NCI-H146 treated with DMSO at 0.1 percent for 48 hours (cell line): ENCODE measurements around the gene DHRS7B.
A peak's percentile ranks its signal among the peaks of the same experiment; 100 is the strongest.
"Not testable (repeated sequence)": the region's sequence is repeated elsewhere in the genome, so short reads cannot be mapped to it uniquely, and the experiment has no call there.

Source experiments
- DNase-seq: peaks from one replicate; lab custom pipeline; 2025; ENCODE audit not compliant: unreplicated experiment; lab: John Stamatoyannopoulos, UW

Gene DHRS7B, protein sequence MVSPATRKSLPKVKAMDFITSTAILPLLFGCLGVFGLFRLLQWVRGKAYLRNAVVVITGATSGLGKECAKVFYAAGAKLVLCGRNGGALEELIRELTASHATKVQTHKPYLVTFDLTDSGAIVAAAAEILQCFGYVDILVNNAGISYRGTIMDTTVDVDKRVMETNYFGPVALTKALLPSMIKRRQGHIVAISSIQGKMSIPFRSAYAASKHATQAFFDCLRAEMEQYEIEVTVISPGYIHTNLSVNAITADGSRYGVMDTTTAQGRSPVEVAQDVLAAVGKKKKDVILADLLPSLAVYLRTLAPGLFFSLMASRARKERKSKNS

DNA sequence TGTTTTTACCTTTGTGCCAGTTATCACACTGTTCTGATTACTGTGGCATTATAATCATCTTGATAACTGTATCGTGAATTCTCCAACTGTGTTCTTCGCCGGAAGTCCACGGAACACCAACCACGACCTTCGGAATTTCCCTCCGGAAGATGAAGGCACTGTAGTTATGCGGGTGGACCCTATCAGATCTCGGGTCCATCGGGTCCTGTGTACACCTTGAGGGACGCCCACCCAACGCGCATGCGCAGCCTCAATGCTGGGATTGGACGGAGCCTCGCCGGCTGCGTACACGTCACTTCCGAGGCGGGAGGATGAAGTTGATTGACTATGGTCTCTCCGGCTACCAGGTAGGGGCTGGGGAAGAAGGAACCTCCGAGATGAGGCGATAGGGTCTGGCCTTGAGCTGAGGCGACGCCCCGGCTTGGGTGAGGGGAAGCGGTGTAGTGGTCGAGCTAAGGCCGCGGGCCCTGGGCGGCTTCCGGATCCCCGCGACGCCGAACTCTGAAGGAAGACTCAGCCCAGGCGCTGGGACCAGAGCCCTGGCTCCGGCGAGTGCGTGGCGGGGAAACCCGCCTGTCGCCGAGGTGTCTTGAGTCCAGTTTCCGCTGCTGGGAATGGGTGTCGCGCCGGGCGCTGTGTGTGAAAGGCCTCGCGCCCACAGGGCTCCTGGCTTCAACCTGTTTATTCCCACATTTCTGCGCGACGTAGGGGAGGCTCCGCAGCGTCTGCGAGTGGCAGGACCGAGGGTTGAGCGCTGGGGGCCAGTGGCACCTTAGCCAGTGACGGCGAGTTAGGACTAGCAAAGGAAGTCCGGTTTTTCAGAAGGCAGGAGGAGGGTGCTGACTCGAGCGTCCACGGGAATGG, at the start of gene DHRS7B:
Gene DHRS7B (plus strand): TSS at position 320 of the 864 bp plus-strand sequence. CDS start 8 bp downstream, at position 328.
- DNase-seq = peak; percentile 95

DNA sequence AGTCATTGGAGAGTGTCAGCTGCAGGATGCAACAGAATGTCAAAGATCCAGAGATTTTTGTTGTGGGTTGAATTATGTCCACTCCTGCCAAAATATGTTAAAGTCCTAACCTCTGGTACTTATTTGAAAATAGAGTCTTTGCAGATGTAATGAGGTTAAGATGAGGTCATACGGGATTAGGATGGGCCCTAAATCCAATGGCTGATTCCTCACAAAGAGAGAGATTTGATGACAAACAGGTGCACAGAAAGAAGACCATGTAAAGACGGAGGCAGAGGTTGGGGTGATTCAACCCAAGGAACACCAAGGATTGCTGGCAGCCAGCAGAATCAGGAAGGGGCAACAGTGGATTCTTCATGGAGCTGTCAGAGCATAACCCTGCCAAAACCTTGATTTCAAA, 49.5 kb upstream of the DHRS7B start:
- DNase-seq = no peak

DNA sequence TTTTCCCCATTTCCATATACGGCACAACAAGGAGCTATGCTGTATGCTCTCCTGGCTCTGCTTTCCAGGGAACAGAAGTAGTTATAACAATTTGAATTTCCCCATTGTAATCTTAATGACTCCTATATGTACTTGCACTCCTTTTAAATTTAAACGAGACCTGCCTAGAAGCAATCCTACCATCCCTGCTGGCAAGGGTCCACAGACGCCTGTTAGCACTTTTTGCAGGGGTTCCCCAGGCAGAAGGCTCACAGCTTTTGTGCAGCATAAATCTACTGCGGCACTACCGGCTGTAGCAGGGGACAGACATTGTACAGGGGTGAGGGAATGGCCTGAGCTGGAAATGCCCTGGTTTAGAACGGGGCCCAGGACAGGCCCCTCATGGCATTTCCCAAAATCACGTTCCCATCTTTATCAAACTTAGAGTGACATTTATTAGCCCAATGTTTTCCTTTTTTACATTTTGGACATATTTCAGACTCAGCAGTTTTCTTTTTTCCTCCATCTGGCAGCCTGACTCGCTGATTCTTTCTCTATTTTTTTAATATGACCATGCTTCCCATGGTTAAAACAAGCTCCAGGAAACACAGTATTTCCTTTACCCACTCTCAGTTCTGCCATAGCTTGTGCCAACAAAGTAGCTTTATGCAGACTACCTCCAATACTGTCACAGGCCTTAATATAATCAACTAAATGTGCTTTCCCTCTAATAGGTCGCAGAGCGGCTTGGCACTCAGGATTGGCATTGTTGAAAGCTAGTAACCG, 48.6 kb upstream of the DHRS7B start:
- no peak for DNase-seq

DNA sequence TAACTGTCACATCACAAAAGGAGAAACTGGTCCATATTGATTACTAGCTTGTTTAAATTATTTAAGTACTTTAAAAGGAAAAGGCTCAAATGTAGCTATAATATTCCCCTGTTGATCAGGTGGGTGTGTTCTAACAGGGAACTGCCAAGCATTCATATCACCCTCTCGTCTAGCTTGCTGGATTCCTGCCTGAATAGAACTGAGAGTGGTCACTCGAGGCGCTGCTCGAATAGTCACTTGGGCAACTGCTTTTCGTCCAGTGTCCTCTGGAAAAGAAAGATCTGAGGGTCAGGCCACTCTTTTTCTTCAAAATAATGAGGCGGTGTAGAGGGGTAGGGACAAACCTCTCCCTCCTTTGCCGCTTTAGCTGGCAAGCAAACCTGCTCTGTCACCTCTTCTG, 47.6 kb upstream of the DHRS7B start:
- no peak for DNase-seq

DNA sequence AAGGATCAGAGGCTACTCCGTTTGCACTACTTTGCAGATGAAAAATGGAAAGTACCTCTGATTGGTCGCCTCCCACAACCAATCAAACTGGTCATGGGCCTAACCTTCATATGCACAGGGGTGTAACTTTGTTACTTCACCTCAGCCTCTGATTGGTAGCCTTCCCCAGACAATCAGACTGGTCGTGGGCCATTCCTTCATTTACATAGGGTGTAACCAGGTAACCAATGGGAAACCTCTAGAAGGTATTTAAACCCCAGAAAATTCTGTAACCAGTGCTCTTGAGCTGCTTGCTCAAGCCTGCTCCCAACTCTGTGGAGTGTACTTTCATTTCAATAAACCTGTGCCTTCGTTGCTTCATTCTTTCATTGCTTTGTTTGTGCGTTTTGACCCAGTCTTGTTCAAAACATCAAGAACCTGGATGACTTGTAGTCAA, 44.7 kb upstream of the DHRS7B start:
- no peak for DNase-seq

DNA sequence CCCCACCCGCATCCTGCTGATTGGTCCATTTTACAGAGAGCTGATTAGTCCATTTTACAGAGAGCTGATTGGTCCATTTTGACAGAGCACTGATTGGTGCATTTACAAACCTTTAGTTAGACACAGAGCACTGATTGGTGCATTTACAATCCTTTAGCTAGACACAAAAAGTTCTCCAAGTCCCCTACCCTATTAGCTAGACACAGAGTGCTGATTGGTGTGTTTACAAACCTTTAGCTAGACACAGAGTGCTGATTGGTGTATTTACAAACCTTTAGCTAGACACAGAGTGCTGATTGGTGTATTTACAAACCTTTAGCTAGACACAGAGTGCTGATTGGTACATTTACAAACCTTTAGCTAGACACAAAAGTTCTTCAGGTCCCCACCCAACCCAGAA, 41.5 kb upstream of the DHRS7B start:
- DNase-seq = not testable (repeated sequence)

DNA sequence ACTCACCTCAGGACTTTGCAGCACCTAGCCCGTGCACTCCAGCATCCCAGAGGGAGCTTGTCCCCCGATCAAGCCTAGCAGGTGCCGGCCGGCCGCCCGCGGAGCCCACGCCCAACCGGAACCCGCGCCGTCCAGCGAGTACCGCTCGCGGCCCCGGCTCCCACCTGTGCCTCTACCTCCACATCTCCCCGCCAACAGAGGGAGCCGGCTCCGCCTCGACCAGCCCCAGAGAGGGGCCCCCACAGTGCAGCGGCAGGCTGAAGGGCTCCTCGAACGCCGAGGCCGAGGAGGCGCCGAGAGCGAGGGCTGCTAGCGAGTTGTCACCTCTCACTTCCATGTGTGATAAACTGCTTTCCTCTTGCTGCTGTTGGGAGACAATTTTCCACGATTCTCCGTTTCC, 41.1 kb upstream of the DHRS7B start:
- no peak for DNase-seq

DNA sequence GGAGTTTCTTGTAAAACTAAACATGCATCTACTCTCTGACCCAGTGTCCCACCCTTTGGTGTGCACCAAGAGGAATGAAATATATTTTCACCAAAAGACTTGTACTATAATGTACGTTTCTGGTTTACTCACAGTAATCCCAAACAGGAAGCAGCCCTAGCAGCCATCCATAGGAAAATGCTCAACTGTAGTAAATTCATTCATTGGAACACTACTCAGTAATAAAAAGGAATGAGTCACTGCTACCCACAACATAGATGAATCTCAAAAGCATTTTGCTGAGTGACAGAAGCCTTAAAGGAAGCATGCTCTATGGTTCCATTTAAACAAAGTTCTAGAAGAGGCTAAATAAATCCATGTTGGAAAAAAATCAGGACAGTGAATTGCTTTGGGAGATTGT, 37.6 kb upstream of the DHRS7B start:
- DNase-seq = no peak

DNA sequence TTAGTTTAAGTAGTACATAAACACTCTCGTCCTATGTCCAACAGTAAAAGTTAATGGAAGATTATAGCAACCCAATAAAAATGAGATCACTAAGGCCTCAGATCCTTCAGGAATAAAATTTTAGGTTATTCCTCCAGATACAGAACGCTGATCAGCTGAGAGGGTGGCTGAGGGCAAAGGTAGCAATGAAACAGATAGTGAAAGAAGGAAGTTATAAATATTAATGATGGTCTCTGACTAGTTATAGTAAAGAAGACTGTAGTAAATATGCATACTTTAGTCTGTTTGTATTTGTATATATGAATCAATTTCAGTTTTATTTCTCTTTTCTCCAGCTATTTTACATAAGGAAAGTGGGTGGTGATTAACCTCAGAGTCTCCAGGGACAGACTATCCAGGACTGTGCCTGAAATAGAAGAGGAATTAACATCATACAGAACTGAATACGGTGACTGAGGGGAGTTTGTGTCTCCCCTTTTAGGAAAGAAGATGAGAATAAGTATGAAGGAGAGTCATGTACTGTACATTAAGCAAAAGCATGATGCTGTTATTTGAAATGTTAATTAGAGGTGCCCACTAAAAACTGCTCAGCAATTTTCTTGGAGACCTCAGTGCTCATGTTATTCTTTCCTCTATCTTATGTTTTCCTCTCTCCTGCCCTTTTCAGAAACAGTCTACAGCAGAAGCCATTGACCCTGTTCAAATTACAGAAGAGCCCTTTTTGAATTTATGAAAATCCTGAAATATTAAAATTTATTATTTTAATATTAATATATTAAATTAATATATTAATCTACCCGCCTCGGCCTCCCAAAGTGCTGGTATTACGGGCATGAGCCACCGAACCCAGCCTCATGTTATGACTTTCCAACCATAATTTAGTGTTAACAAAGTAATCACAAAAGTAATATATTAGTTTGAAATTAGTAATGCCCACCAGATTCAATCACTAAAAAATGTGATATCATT, 36.5 kb upstream of the DHRS7B start:
- DNase-seq = no peak

DNA sequence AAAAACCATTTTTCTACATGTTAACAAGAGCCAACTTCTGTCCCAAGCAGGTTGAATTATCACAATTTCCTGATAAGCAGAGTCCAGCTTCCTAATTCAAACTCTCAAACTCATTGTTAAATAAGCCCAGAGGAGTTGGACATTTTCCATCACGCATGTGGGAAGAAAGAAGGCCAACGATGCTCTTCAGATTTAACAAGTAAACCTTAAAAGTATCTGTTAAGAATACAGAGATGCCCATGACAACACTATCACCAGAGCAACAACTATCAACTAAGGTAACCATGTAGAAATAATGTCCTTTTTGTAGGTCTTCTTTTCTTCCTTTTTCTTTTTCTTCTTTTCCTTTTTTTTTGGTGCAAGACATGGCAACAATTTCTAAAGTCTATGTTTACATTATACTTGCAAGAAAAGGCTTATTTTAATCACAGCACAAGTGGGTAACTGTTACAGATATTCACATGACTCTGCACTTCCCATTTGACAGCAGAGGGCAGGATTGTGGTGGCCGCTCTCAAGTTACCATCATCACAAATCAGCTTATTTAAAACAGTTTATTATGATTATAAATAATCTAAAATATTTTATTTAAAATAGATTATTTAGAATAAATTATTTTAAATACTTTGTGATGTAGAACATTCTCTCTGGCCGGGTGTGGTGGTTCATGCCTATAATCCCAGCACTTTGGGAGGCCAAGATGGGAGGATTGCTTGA, 35.7 kb upstream of the DHRS7B start:
- DNase-seq = no peak

DNA sequence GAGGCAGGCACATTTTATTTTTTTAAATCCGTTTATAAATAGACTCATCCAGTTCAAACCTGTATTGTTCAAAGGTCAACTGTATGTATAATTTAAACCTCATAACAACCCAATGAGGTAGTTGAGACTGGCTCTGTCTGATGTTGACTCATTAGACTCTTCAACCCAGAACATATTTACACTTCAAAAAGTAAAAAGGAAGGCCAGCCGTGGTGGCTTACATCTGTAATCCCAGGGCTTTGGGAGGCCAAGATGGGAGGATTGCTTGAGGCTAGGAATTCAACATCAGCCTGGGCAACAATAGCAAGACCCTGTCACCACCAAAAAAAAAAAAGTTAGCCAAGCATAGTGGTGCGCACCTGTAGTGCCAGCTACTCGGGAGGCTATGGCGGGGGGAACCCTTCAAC, 32.5 kb upstream of the DHRS7B start:
- DNase-seq = no peak

DNA sequence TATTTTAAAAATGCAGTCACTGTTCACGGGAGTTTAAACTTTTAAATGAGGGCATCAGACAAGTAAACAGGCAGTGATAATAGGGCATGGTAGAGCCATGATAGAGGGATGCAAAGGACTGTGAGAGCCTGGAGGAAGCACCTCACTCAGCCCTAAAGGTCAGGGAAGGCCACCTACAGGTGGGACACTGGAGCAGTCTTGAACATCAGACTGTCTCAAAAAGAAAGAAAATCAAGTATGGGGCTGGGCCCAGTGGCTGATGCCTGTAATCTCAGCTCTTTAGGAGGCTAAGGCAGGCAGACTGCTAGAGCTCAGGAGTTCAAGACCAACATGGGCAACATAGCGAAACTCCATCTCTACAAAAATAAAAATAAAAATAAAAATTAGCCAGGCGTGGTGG, 31.0 kb upstream of the DHRS7B start:
- no peak for DNase-seq

DNA sequence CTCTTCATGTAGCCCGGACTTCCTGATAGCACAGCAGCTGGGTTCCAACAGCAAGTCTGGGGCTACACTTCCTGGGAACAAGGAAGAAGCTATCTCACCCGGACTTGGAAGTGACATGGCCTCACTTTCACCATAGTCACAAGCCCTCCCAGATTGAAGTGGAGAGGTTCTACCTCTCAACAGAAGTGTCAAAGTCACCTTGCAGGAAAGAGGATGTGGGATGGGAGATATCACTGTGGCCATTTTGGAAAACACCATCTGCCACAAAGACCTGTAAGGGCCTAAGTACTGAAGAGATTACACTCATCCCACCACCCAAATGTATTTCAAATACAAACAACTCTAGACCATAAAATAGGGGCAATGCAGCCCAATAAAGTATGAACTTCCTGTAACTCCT, 29.9 kb upstream of the DHRS7B start:
- DNase-seq = no peak

DNA sequence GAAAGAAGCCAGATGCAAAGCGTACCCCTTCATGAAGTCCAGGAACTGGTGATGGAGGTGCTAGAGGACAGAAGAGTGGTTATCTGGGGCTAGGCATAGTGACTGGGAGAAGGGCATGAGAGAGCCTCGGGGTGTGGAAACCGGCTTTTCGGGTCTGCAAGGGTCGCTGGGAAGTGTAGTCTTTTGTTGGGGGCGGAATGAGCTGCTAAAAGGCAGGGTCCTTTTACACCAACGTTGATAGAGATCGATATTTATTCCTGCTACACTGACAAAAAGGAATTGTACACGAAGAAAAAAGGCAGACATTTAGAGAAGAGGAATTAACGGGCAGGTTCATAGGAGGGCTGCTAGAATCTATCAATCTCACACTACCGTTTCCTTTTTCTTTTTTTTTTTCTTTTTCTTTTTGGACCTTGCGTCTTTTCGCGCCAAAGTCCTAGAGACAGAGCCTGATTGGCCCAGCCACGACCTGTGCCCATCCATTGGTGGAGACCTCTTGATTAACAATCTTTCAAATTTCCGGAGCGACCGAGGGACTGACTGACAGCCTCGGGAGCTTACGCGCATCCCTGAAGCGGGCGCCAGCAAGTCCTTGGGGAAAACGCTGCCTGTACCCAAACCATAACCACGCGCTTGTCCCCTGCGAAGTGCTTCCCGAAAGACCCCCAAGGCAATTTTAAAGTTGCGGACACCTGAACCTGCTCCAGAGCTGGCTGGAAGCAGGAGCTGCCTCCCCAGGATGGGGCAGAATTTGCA, 27.7 kb upstream of the DHRS7B start:
- DNase-seq = peak; percentile 93

DNA sequence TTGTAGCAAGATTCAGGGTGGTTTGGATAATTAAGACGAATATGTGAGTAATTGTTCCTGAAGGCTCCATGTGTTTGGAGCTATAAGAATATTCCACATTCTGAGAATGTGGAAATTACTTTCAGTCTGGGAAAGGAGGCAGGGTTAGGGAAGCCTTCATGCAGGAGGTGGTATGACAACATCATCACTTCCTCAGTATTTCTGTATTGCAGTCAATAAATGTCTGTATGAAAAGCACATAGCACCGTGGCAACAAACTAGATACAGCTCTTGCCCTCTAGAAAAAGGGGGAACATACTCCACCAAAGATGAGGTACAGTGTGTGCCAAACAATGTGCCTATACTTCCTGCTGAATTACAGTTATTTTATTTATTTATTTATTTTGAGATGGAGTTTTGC, 26.1 kb upstream of the DHRS7B start:
- no peak for DNase-seq

DNA sequence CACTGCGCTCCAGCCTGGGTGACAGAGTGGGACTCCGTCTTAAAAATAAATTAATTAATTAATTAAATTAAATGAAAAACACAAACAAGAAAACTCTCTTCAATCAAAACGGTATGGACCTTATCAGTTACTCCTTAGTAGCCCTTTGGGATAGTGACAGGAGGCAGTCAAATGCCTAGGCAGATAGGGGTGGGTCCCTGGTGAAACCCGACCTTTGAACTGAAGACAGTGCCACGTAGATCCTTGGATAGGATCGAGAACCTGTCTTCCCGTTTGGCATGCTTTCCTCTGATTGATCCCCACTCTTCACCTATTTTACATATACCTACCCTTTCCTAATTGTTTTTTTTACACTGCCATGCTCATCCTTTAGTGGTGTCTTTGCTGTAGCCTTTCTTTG, 22.2 kb upstream of the DHRS7B start:
- no peak for DNase-seq

DNA sequence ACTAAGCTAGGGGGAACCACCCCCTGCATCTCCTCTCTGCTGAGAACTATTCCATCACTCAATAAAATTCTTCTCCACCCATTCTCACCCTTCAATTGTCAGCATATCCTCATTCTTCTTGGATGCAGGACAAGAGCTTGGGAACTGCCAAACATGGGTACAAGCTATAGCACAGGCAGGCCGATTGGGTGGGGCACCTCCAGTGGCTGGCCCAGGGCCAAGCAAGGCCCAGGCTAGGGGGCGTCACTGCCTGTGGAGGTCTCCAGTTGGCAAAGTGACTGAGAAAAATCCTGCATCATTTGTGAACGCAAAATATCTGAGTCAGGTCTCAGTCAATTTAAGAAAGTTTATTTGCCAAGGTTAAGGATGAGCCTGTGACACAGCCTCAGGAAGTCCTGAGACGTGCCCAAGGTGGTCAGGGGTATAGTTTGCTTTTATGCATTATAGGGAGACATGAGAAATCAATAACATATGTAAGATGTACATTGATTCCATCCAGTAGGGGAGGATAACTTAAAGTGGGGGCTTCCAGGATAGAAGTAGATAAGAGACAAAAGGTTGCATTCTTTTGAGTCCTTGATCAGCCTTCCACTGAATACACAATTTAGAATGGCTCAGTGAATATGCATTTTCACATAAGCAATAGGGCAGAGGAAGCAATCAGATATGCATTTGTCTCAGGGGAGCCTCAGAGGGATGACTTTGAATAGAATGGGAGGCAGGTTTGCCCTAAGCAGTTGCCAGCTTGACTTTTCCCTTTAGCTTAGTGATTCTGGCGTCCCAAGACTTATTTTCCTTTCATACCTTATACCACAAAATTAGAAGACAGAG, 21.5 kb upstream of the DHRS7B start:
- DNase-seq = no peak

DNA sequence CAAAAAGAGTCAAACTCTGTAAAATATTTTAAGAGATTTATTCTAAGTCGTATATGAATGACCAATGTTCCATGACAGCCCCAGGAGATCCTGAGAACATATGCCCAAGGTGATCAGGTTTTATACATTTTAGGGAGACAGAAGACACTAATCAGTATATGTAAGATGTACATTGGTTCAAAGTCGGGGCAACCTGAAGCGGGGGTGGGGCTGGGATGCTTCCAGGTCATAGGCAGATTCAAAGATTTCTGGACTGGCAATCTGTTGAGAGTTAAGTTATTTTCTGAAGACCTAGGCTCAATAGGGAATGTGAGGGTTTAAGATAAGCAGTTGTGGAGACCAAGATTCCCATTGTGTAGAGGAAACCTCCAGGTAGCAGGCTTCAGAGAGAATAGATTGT, 20.4 kb upstream of the DHRS7B start:
- DNase-seq = no peak
